Duodenal mucosa (tissue), 2 donors: ENCODE data around the gene VWA7.

ENCODE experiments used
- H3K27ac ChIP-seq: one replicate; pipeline ENCODE4 v1.7.0; 2013; ENCODE audit warnings: low read depth, low read length
- H3K27me3 ChIP-seq, 2 donors: one replicate each; pipeline ENCODE4 v1.7.0; 2013; ENCODE audit warnings: low read length in 2 of 2, control low read depth in 1 of 2; ENCODE audit not compliant: insufficient read depth in 2 of 2, control insufficient read depth in 1 of 2
- H3K36me3 ChIP-seq, 2 donors: one replicate each; pipeline ENCODE4 v1.7.0; 2013; ENCODE audit warnings: low read length in 2 of 2, control low read depth in 1 of 2; ENCODE audit not compliant: insufficient read depth in 2 of 2, control insufficient read depth in 1 of 2
- H3K4me1 ChIP-seq, 2 donors: one replicate each; pipeline ENCODE4 v1.7.0; 2013; ENCODE audit warnings: low read length in 2 of 2, control low read depth in 1 of 2; ENCODE audit not compliant: insufficient read depth in 2 of 2, control insufficient read depth in 1 of 2
- H3K4me3 ChIP-seq, 2 donors: one replicate each; pipeline ENCODE4 v1.7.0; 2013; ENCODE audit warnings: low read length in 2 of 2, low read depth in 1 of 2
- H3K9ac ChIP-seq, 2 donors: one replicate each; pipeline ENCODE4 v1.7.0; 2013; ENCODE audit warnings: low read length in 2 of 2, low read depth in 1 of 2
- H3K9me3 ChIP-seq, 2 donors: one replicate each; pipeline ENCODE4 v1.7.0; 2013; ENCODE audit warnings: low read length in 2 of 2, control low read depth in 1 of 2; ENCODE audit not compliant: control insufficient read depth in 1 of 2

Gene VWA7

DNA sequence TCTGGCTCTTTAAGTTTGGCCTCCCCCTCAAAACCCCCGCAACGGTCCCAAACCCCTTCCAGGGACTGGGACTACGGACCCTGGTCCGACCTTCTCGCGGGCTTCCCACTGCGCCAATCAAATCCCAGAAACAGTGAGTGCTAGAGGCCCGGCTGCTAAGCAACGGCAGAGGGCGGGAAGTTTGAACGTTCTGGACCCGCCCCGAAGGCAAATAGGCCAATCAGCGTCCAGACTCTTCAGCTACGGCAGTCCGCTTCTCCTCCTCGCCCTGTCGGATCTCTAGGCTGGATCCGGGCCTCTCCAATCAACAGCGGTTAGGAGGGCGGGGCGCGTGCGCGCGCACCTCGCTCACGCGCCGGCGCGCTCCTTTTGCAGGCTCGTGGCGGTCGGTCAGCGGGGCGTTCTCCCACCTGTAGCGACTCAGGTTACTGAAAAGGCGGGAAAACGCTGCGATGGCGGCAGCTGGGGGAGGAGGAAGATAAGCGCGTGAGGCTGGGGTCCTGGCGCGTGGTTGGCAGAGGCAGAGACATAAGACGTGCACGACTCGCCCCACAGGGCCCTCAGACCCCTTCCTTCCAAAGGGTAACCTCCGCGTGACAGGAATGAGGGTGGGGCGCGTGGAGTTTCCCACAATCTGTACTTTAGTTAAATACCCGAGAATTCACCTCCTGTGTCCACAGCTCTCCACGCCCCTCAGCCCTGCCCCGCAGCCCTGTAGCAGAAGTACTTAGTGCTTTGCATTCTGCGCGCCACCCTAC, 37.3 kb downstream of the VWA7 start, which contains the start of gene MSH5:
MSH5 (plus strand) TSS at position 367 of the 758 bp plus-strand sequence. CDS start 462 bp downstream, outside the sequence.
- H3K9ac ChIP-seq: peak within 1 kb of the TSS; percentile 87 to 90
- H3K4me1 ChIP-seq: peaks cover 28 to 39% of the 10 kb centered on the region in 2 donors

DNA sequence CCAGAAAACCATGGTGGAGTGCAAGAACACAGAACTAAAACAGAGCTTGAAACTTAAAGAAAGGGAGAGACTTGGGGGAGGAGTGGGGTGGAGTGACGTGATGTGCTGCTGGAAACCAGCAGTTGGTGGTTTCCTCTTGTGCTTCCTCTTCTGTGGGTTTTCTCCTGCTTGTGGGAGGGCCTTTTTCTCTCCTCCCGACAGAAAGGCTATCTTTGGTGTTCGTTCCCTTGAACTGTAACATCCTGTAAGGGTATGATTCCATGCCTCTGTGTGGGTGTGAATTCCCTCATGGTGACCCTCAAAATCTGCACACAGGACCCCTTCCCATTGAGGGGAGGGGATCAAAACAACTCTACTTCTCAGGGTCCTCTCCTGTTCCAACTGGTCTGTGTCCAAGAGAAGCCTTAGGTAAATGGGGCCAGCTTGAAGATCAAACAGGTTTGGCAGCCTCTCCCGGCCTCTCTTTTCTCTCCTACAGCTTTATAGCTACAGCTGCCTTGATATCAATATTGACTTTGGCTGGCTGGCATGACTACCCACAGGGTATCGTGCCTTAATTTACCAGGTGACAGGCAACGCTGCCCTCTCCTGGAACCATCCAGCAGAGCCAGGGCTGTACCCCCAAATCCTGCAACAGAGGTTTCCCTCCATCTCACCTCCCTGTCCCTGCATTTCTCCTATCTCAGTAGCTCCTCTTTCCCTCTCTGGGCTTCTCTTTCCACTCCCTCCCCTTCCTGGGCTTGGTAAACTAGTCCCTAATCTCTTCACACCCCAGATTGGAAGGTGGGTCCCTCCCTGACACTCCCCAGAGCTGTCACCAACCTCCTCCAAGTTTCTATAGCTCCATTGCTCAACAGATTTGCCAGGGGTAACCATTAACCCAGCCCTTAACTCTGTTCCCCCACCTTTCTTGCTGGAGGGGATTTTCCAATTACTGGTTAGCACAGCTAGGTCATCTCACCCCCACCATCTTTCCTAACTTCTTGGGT, 38.8 kb downstream of the VWA7 start:
- Histone ChIP-seq H3K4me3 (peak overlapping the region; percentile 44 to 52), H3K27me3 (no peaks in the 10 kb centered on the region), H3K36me3 (peaks cover 12 to 20% of the 10 kb centered on the region in 2 donors), H3K9me3 (no peaks in the 10 kb centered on the region), H3K4me1 (peaks cover 43 to 55% of the 10 kb centered on the region in 2 donors), H3K27ac (peak overlapping the region; percentile 94), H3K9ac (peak overlapping the region; percentile 50 to 73)

More for the DNA sequence above, 37.3 kb downstream of the VWA7 start, which contains the start of gene MSH5:
- no peaks in the 10 kb centered on the region for H3K9me3 ChIP-seq
- H3K27ac ChIP-seq: peak within 1 kb of the TSS; percentile 94
- H3K4me3 ChIP-seq: peak within 1 kb of the TSS; percentile 80 to 83
- peaks cover 0 to 13% of the 10 kb centered on the region in 2 donors for H3K36me3 ChIP-seq
- H3K27me3 ChIP-seq: no peaks in the 10 kb centered on the region

DNA sequence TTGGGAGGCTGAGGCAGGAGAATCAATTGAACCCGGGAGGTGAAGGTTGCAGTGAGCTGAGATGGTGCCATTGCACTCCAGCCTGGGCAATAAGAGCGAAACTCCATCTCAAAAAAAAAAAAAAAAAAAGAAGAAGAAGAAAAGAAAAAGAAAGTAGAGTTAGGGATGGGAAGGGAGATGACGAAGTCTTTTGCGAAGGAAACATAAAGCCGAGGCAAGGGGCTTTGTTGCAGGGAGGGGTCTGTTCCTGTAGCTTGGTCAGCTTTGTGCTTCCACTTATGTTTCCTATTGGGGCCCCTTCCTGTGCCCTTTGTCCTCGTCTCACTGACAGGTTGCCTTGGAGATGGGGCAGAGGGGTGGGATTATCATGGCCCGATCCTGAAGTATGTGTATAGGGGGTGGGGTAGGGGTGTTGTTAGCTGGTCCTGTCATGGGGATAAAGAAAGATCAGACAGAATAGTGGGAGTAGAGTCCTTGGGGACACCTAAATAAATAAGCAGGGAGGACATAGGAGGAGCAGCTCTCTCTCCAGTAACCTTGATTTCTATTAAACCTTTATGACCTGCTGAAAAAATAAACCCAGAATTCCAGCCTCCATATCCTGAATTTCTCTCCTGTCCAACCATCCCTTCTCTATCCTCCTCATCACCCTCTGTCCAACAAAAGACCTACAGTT, 39.7 kb downstream of the VWA7 start:
- H3K36me3 ChIP-seq: peaks cover 15 to 17% of the 10 kb centered on the region in 2 donors
- H3K27me3 ChIP-seq: no peaks in the 10 kb centered on the region
- H3K9ac ChIP-seq: peak overlapping the region; percentile 97
- H3K4me3 ChIP-seq: peak overlapping the region; percentile 52 to 91
- peak overlapping the region; percentile 94 for H3K27ac ChIP-seq
- H3K4me1 ChIP-seq: peaks cover 45 to 57% of the 10 kb centered on the region in 2 donors
- no peaks in the 10 kb centered on the region for H3K9me3 ChIP-seq

DNA sequence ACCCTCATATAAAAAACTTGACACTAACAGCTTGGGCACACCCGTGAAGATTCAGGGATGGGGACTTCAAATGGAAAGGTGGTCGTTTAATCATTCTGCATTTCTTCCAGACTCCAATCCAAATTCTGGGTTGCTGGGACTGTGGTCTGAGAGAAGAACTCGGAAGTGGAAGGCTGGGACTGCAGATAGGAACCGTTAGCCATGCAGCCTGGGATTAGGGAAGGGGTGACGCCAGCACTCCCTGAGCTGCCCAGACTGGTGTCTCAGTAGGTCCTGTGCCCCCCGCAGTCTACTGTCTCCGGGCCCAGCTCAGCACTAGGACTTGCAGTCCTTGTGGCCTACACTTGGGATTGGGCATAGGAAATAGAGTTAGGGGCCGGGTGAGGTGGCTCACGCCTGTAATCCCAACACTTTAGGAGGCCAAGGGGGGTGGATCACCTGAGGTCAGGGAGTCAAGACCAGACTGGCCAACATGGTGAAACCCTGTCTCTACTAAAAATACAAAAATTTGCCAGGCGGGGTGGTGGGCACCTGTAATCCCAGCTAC, 40.3 kb downstream of the VWA7 start:
- Histone ChIP-seq H3K27me3 (no peaks in the 10 kb centered on the region), H3K36me3 (peaks cover 19 to 21% of the 10 kb centered on the region in 2 donors), H3K4me3 (peak overlapping the region; percentile 91 to 95), H3K9ac (peak overlapping the region; percentile 97), H3K27ac (peak overlapping the region; percentile 94), H3K9me3 (no peaks in the 10 kb centered on the region), H3K4me1 (peaks cover 48 to 59% of the 10 kb centered on the region in 2 donors)

DNA sequence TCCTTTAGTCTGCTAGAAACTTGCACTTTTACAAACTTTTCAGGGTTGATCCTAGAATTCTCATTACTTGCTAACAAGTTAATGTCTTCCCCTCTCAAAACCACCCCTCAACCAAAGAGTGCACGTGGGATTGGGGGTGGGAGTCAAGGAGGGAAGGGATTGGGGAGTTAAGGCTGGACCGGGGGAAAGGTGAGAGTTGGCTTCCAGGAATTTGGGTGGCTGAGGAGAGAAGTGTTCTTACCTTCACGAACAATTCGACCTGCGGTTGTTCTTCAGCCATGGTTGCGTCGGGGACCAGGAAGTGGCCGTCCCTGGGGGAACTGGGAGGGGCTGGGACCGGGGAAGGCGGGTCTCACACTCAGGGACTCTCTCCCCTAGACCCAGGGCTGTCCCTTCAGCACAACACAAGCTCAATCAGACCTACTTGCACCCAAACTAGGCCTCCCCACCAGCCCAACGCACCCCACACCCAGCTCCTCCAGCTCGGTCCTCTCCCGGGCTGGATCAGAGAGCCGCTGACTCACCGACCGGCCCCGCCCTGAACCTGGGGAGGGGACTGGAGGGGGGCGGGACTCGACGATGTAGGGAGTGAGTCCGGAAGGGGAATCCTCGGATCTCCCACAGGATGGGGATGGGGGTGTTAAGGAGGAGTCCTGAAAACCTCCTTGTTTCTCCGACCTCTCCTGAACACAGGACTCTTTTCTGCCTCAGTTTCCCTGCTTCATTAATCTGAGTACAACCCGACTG, 40.9 kb downstream of the VWA7 start, which contains the start of gene CLIC1:
CLIC1 (minus strand) TSS at position 510 of the 747 bp plus-strand sequence; CDS start at position 280, 230 bp downstream.
- Histone ChIP-seq H3K27ac (peak within 1 kb of the TSS; percentile 94), H3K27me3 (no peaks in the 10 kb centered on the region), H3K36me3 (peaks cover 25 to 27% of the 10 kb centered on the region in 2 donors), H3K4me3 (peak within 1 kb of the TSS; percentile 91 to 95), H3K9me3 (no peaks in the 10 kb centered on the region), H3K9ac (peak within 1 kb of the TSS; percentile 97), H3K4me1 (peaks cover 49 to 58% of the 10 kb centered on the region in 2 donors)

DNA sequence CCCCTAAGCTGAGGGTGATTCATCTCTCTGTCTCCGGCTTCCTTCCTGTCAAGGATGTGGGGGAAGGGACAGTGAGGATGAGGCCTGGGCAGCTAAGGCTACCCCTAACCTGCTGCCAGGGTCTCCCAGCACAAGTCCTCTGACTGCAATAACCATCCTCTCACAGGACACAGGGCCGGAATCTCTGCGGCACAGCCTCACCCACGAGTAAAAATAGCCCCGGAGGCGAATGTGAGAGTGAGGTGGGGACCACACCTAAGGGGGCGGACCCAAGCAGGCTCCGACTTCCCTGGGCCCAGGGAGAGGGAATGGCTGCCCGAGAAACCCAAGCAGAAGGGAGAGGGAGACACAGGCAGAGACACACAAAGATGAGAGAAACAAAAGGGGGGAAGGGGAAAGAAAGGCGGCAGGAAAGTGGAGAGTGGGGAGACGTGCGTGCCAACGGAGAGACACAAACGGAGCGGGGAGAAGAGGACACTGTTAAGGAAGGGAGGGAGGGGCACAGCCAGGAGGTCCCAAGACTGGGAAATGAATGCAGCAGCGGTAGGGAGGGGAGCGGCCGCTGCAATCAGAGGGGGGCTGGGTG, 42.2 kb downstream of the VWA7 start:
- Histone ChIP-seq H3K27ac (peak overlapping the region; percentile 94), H3K4me3 (peak overlapping the region; percentile 91 to 95), H3K9me3 (no peaks in the 10 kb centered on the region), H3K9ac (peak overlapping the region; percentile 97), H3K27me3 (no peaks in the 10 kb centered on the region), H3K36me3 (peaks cover 28 to 34% of the 10 kb centered on the region in 2 donors), H3K4me1 (peaks cover 50 to 57% of the 10 kb centered on the region in 2 donors)

DNA sequence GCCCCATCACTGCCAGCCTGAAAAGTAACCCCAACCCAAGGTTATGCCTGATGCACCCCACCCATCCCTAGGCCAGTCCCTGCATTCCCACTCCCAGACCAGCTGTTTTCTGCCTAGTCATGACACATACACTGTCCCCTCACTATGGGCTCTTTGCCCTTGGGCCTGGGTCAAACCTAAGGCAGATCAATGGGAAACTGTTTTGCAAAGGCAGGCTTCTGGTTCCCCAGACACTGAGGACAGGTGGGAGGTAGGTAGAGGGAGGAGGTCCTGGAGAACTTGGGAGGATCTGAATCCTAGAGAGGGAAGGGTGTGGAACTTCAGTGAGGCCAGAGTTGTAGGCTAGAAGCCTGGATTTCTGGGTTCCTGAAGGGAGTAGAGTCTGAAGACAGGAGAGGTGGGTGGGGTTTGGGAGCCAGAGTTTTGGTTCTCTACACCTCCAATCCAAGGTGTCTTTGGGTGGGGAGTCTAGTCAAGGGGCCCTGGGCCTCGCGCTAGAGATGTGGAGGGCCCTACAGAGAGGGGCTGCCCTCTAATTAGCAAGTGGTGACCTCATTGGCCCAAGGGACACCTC, 42.8 kb downstream of the VWA7 start:
- H3K4me1 ChIP-seq: peaks cover 51 to 56% of the 10 kb centered on the region in 2 donors
- peak overlapping the region; percentile 97 for H3K9ac ChIP-seq
- H3K27ac ChIP-seq: peak overlapping the region; percentile 94
- H3K9me3 ChIP-seq: no peaks in the 10 kb centered on the region
- peak overlapping the region; percentile 91 to 95 for H3K4me3 ChIP-seq
- no peaks in the 10 kb centered on the region for H3K27me3 ChIP-seq
- peaks cover 28 to 34% of the 10 kb centered on the region in 2 donors for H3K36me3 ChIP-seq

DNA sequence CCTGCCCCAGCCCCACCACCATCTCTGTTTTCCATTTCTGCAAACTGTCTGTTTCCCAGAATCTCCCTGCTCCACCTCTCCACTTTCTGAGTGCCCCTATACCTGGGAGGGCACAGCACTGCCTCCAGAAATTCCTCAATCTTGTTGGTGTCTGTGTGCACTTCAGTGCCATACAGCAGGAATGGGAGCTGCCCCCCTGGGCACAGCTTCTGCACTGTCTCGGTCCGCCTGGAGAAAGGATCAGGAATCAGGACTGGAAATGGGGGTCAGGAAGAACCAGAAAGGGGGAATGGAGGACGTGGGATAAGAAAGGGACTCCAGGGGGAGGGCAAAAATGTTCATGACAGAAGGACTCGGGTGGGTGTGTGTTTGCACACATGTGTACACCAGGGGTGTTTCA, 43.4 kb downstream of the VWA7 start:
- Histone ChIP-seq H3K9ac (peak overlapping the region; percentile 97), H3K4me1 (peaks cover 52 to 55% of the 10 kb centered on the region in 2 donors), H3K27me3 (no peaks in the 10 kb centered on the region), H3K36me3 (peaks cover 28 to 34% of the 10 kb centered on the region in 2 donors), H3K27ac (no peak overlapping the region), H3K4me3 (peak overlapping the region; percentile 91 to 95), H3K9me3 (no peaks in the 10 kb centered on the region)
